ENCODE results near the gene SENP8.
"Not testable (repeated sequence)": the region's sequence is repeated elsewhere in the genome, so short reads cannot be mapped to it uniquely, and the experiment has no call there.

The SENP8 gene

DNA sequence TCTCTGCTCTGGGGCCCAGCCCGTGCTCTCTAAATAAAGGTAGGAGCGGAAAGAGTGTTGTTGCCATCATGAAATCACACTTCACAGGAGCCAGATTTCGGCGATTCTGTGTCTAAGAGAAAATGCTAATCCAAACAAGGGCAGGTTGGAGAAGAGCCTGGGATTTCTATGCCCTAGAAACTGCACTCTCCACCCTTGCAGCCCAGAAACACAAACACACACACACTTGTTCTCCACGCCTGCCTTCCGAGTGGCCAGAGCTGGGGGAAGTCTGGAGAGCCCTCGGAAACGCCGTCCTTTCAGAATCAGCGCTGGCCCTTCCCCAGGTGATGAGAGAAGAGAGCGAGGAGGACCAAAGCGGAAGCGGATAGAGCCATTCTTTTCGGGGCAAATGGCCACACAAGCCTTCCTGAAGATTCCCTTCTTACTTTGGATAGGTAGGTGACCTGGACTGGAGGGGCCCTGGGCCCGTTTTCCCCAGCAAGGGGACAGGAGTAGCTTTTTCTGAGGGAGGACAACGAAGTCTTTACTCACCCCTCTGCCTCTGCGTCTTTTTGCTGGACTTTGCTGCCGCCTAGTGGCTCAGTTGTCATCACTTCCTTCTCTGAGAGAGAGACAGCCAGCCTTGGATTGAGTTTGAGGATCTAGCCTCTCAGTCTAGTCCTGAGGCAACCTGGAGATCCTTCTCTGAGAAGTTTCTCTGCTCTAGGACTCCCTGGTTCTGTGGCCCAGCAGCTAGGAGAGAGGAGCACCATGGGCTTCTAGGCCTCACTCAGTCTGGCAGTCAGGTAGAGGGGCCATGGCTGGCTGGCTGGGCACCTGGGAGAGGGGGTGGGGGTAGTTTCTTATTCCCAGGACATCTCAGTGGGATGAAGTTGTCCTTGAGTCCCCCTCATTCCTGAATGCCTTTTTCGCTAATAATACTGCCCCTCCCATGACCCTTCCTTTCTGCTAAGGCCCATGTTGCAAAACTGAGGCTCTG, 37.7 kb downstream of the SENP8 start:
- DNase-seq (ENCODE audit: low read depth) = peak; percentile 35

DNA sequence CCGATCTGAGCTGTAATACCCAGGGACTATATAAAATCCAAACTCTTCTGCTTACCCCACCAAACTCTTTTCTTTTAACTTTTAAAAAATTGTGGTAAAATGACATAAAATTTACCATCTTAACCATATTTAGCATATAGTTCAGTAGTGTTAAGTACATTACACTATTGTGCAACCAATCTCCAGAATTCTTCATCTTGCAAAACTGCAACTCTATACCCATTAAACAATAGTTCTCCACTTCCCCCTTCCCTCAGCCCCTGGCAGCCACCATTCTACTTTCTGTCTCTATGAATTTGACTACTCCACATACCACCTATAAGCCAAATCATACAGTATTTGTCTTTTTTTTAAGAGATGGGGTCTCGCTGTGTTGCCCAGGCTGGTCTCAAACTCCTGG, 38.7 kb downstream of the SENP8 start:
- no peak for DNase-seq (ENCODE audit: low read depth)

DNA sequence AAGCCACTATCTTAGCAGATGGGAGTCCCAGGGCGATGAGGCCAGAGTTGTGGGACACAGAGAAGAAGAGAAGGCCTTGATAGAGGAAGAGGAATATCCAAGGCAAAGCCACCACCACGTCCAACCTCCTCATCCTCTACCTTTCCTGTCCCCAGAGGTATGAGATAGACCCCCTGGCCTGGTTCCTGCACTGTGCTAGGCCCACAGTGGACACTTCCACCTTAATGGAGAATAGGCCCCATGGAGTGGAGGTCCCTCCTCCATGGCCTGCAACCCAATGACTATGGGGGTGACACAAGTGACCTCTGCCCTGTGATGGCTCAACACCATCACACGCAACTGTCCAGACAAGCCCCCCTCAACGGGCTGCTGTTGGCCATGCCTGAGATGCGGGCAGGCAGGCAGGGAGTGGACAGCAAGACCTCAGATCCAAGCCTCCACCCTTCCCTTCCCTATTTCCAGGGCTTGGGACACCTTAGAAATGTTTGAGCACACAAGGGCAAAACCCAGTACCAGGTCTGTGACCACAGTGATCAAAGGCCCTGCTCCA, 42.6 kb downstream of the SENP8 start:
- DNase-seq (ENCODE audit: low read depth) = no peak

DNA sequence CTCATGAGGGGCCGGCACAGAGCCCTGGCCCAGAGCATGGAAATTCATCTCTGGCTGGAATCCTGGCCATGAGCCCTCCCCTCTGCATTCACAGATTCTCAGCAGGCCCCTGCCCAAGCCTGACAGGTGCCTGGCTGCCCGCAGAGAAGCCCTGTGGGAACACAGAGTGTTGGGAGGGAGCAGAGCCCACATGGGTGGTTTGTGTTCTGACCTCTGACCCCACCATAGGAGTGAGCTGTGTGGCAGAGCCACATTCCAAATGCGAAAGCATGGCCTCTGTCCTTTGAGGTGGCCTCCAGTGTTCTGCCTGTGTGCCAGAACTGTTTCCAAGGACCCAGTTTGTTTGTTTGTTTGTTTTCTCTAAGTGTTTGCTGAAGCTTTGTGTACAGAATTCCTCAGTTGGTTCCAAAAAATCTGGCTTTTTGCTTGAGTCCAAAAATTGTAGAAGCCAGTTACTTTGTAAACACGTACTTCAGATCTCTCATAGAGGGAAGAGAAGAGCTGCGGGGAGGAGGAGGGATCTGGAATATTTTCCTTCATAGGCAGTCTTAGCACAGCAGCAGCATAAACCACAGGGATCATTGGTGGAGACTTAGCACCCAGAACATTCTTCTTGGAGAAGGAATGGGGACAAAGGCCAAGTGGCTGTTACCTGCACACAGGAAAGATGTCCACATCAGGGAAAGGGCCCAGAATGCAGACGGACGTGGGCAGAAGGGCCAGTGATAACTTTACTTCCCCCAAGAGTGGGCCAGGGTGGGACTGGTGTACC, 43.3 kb downstream of the SENP8 start:
- DNase-seq (ENCODE audit: low read depth) = no peak

DNA sequence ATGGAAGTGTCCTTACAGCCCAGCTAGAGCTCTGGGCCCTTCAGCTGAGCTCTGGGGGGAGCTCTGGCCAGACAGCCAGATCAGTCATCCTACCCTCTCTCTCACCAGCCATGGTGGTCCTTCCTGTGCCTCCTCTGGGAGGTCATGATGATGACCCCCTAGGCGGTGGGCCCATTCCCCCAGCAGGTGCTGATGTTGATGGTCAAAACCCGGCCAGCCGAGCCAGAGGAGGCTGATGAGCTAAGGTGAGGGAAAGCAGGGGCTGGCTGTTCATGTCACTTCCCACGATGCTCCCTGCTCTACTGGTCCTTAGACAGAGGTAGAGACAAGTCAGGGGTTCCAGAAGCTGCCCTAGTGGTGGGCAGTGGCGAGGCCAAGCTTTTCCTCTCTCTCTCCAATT, 44.4 kb downstream of the SENP8 start:
- no peak for DNase-seq (ENCODE audit: low read depth)

DNA sequence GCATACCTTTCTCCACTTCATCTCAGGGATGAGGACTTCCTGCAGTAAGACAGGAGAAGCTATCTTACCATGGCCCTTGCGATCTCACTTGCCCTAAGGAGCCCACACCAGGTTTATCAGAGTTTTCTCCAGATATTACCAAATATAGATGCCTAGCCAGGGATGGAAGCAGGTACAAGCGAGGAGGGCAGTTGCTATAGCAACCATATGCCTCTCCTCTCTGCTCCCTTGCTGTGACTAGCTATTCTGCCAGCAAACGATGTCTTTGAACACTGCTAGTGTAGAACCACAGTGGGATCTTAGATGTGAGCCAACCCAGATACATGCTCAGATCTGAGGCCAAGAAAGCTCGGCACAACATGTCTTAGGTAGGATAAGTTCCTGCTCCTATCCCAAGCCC, 45.5 kb downstream of the SENP8 start:
- DNase-seq (ENCODE audit: low read depth) = no peak

DNA sequence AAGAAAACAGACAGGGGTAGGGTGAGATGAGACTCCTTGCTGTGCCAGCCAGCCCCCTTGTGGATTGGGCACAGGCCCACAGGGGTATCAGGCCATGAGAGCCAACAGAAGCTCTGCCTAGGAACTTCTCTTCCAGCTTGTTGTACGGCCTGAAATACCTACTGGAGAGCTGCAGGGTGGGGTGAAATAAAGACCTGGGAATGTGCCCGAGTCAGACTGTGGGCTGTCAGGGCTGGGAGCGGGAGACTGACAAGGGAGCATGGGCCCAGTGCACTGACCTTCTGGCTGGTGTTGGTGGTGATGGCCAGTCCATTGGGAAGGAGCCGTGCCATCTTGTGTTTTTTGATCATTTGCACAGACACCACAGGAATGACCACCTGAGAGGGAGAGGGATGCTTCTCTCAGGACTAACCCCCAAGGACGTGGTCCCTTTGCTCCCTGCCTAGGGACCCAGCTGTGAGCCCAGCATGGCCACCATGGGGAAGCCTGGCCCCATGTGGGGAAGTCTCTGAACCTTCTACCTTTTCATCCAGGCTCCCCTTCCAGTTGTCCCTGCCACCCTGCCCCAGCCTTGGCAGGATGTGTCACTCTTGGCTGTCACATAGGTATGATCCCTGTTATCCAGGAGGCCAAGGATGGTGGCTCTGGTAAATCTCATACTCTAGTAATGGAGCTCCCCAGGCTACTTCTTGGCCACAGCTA, 48.7 kb downstream of the SENP8 start:
- DNase-seq (ENCODE audit: low read depth) = no peak

DNA sequence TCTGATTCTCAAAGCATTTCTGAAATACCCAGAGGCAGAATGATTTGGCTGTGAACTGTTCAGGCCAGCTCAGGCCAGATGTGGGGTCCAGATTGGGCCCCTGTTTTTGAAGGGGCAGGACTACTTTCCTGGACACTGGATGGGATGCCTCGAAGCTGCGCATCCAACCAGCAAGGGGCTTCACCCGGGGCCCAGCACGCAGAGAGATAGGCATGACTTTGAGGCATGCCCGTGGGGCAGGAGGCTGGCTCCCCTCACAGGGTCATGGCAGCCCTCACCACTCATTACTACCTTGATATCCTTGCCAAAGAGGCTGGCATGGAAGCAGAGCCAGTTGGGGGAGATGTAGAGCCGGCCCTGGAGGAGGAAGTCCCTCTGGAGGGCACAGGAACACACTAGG, 49.2 kb downstream of the SENP8 start:
- no peak for DNase-seq (ENCODE audit: low read depth)

DNA sequence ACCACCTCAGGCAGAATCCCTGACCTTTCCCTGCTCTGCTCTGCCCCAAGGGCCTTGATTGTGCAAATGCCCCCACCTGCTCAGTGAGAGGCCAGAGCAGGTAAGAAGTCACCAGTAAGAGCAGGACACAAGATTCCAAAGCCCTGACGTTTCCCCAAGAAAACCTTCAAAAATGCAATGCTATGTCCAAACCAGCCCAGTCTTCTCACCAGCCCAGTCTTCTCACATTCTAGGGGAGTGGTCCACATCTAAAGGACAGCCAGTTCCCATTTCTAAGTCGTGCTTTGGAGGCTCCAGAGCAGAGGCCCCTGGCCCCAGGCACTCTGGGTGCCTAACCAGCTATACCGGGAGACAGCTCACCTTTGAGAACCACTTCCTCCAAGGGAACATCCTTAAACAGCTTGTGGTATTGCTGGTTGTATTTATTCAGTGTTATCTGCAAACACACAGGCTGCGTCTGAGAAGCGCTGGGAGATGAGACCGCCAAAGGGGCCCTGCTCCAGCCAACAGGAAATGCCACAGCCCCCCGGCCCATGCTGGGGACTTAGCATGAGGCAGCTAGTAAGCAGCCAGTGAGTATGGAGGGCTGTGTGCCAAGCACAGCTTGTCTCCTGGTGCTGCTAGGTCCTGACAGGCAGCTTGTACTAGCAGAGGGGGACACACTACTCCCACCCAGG, 50.1 kb downstream of the SENP8 start:
- DNase-seq (ENCODE audit: low read depth) = no peak

DNA sequence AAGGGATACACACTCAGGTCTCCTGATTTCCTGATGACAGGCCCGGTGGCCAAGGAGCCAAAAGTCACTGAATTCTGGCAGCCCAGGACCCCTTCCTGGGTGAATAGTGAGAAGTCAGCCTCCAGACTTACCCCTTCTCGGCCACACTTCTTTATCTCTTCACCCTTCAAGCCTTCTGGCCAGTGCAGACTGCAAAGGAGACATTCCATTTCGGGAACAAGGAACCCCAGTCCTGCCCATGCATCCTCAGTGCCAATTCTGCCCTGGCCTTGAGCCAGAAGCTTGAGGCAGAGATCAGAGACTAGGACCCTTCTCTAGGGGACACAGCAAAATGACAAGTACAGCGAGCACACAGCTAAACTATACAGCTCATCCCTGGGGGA, 50.6 kb downstream of the SENP8 start:
- no peak for DNase-seq (ENCODE audit: low read depth)

DNA sequence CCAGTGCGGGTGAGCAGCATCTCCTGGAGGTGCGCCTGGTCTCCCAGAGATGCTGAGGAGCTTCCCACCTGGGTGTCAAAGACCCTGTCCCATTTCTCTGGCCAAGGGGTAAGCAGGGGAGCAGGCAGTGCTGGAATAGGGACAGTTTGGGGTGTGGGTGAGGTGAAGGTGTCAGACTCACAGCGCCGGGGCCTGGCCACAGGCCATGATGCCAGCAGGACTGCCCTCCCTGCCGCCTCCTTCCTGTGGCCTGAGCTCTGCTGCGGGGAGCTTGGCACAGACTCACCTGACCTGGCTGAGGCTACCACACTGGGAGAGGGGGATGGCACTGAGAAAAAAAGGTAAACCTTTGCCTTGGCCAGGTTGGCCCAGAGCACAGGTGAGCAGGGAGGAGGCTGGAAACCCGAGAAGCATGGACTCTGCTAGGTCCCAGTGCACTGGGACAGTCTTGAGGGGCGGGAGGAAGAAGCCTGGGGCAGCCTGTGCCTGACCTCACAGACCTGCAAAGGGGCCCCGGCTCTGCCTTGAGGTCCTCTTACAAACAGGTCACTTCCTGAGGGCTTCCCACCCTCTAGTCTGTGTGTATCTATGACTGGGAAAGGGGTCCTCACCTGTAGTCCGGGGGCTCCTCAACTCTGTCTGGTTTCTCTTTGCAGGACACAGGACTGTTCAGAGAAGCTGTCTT, 51.2 kb downstream of the SENP8 start:
- DNase-seq (ENCODE audit: low read depth) = no peak

DNA sequence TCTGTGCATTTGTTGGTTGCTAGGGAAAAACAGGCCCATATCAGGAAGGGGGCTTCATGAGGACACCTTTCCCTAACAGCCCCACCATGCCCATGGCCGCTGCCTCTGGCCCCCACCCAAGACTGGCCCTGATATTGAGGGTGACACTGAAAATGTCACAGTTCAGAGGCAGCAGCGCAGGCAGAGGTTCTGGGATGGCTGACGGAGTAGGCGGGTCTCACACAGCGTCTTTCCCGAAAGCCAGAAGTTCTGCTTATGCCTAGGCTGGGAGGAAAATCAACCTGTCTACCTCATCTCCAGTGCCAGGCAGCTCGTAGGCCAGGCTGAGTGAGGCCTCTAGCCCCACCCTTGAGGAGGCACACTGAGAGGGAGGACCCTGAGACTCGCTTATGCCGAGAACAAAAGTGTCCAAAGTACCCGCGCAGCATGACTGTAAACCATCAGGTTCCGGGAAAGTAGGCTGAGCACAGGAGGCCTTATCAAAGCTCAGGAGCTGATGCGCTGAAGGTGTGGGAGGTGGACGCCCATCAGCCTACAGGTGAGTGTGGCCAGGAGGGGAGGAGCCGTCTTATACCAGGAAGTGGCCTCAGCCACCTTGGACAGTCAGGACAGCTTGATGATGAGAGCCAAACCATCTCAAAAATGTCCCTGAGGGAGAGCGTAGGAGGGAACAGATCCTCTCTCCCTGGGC, 51.9 kb downstream of the SENP8 start:
- DNase-seq (ENCODE audit: low read depth) = no peak

DNA sequence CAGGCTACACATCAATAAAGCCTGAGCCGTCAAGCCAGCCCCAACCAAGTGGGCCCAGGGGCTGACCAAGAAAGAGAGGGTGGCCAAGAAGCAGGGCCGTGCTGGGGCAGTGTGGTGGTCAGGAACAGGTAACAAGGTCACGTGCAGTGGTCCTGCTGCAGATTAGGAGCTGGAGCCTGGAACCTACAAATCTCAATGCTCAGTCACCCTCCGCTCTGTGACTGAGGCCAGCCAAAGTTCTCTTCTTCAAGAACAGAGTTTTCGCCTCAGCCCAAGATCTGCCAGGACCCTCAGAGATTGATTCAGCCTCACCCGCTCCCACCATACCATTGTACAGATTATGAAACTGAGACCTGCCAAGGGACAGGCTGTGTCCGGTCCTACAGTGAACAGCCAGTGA, 52.5 kb downstream of the SENP8 start:
- no peak for DNase-seq (ENCODE audit: low read depth)

DNA sequence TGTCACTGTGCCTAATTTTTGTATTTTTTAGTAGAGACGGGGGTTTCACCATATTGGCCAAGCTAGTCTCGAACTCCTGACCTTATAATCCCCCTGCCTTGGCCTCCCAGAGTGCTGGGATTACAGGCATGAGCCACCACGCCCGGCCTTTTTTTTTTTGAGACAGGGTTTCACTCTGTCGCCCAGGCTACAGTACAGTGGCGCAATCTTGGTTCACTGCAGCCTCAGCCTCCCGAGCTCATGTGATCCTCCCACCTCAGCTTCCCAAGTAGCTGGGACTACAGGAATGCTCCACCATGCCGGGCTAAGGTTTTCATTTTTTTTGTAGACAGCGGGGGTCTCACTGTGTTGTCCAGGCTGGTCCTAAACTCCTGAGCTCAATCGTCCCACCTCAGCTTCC, 53.8 kb downstream of the SENP8 start:
- DNase-seq (ENCODE audit: low read depth) = not testable (repeated sequence)

DNA sequence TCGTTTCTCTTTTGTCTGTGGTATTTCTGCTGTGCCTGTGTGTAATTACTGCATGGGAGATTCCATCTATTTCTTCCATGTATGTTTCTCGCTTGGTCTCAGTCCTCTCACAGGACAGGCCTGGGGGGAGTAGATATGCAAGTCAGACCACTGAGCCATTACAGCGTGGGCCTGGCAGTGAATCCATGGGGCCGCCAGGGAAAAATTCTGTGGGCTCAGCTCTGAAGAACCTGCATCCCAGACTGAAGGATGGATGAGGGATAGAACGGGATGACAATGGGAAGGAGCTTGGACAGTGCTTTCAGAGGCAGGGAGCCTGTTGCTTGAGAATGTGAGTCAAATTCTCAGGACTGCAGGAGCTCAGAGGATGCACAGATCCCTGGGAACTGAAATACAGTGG, 54.6 kb downstream of the SENP8 start:
- DNase-seq (ENCODE audit: low read depth) = no peak

DNA sequence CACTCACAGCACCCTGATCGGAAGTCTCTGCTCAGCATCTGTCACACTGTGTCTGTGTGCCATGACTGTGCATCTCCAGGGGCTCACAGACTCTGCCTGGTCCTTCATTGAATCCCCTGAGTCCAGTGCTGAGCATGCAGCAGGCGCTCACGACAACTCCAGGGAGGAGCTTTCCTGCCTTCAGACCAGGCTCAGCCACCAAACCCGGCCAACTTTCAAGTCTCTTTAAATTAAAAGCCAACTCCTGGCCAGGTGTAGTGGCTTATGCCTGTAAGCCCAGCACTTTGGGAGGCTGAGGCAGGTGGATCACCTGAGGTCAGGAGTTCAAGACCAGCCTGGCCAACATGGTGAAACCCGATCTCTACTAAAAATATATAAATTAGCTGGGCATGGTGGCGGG, 55.2 kb downstream of the SENP8 start:
- no peak for DNase-seq (ENCODE audit: low read depth)

DNA sequence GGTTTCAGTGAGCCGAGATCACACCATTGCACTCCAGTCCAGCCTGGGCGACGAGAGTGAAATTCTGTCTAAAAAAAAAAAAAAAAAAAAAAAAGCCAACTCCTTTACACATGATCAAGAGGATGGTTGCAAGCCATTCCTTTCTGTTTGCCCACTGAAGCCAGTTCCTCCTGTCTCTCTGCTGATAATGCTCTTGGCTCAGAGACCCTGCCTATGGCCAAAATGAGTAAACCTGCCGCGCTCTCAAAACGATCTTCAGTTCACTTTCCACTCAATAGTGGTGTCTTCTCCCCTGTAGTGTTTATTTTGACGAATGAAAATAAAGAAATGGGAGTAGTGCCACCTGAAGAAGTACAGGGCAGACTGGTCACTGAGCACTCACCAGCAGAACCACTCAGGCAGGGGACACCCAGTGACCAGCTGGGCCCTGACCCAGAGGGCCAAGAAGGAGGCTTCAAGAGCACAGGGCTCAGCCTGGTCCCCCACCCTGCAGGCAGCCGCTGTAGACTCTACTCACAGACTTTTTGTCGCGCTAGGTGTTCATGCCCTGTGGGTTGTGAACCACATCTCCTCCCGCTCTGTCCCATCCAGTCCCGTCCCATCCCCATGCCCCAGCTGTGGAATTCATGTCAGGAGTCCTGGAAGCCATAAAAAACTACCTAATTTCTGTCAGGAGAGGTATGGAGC, 55.8 kb downstream of the SENP8 start:
- DNase-seq (ENCODE audit: low read depth) = no peak

DNA sequence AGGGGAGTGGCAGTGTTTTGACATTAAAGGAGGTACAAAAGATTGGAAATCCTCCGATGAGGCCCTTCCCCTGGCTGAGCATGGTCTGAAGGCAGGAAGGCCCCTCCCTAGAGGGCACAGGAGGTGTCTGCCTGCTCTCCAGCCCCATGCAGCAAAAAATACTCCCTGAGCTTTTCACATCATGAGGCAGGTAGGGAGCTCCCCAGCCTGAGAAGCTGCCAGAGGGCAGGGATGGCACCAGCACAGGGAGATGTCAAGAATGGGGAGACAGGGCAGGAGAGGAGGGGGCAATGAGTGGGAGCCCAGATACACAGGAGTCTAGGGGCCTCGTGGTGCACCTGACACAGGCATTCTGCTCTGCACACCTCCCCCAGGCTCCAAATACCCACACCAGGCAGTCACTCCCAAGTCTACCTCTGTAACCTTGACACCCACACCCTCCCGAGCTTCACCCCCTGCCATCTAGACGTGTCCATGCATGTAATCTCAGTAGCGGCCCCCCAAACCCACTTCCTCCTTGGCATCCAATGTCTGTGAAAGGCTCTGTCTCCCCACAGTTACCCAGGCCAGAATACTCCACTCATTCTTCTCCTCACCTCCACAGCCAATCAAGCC, 56.5 kb downstream of the SENP8 start:
- no peak for DNase-seq (ENCODE audit: low read depth)

All from GM04503 (cell line).